Keratinocyte (primary cell): ENCODE measurements around the gene LRRC8D. TPM values are rescaled to one million over a fixed set of nuclear protein-coding genes. Genes with fewer than 3 reads are reported as not detected.
"Not testable (repeated sequence)": the region's sequence is repeated elsewhere in the genome, so short reads cannot be mapped to it uniquely, and the experiment has no call there.

ENCODE experiments used
- DNase-seq: peaks from one replicate; pipeline ENCODE4 v3.0.0-alpha.2; 2011; ENCODE audit warnings: low read depth, missing footprints, low spot score
- FAIRE-seq: peaks from 2 replicates; lab custom pipeline; 2011; peaks lifted over from hg19 to GRCh38; lab: Jason Lieb, UNC
- H2AFZ ChIP-seq: 2 replicates; pipeline ENCODE4 v1.6.0; 2012; ENCODE audit warnings: low read length, control low read depth, inconsistent platforms; ENCODE audit not compliant: control insufficient read depth
- H3K27ac ChIP-seq: 2 replicates; pipeline ENCODE4 v1.5.1; 2011; ENCODE audit warnings: low read length; ENCODE audit not compliant: control insufficient read depth, insufficient read depth
- H3K27me3 ChIP-seq: 3 replicates; pipeline ENCODE4 v1.6.0; 2011; ENCODE audit warnings: low read length; ENCODE audit not compliant: control insufficient read depth, insufficient read depth; ENCODE audit errors: extremely low read depth
- H3K36me3 ChIP-seq, 2 experiments: 2 replicates in 1 of 2; 3 replicates in 1 of 2; pipeline ENCODE4 v1.5.1; 2011; ENCODE audit warnings: low read length in 2 of 2, mild to moderate bottlenecking in 1 of 2; ENCODE audit not compliant: control insufficient read depth in 2 of 2, insufficient read depth in 2 of 2; ENCODE audit errors: extremely low read depth in 1 of 2
- H3K4me1 ChIP-seq: 3 replicates; pipeline ENCODE4 v1.5.1; 2011; ENCODE audit warnings: low read length; ENCODE audit not compliant: control insufficient read depth, insufficient read depth; ENCODE audit errors: extremely low read depth
- H3K4me2 ChIP-seq: 3 replicates; pipeline ENCODE4 v1.6.0; 2011; ENCODE audit warnings: low read depth, low read length; ENCODE audit not compliant: control insufficient read depth, insufficient read depth; ENCODE audit errors: extremely low read depth
- H3K4me3 ChIP-seq, 3 experiments: fragments of 200-600 bp in 1 of 3; sonication (generic) in 1 of 3; 2 replicates in 2 of 3; 3 replicates in 1 of 3; pipeline ENCODE4 v1.5.1; 2011 to 2016; ENCODE audit warnings: low read length in 3 of 3, mild to moderate bottlenecking in 3 of 3, control low read depth in 2 of 3, inconsistent platforms in 1 of 3, low read depth in 1 of 3, mixed read lengths in 1 of 3, mixed run types in 1 of 3, moderate library complexity in 1 of 3; ENCODE audit not compliant: control insufficient read depth in 2 of 3, insufficient read depth in 2 of 3; ENCODE audit errors: extremely low read depth in 1 of 3
- H3K79me2 ChIP-seq: 2 replicates; pipeline ENCODE4 v1.6.0; 2012; ENCODE audit warnings: low read length; ENCODE audit not compliant: control insufficient read depth, insufficient read depth
- H3K9ac ChIP-seq: 3 replicates; pipeline ENCODE4 v1.6.0; 2011; ENCODE audit warnings: low read length; ENCODE audit not compliant: control insufficient read depth, insufficient read depth; ENCODE audit errors: extremely low read depth
- H3K9me1 ChIP-seq: 3 replicates; pipeline ENCODE4 v1.6.0; 2011; ENCODE audit warnings: low read length; ENCODE audit not compliant: control insufficient read depth, insufficient read depth; ENCODE audit errors: extremely low read depth
- H3K9me3 ChIP-seq: 2 replicates; pipeline ENCODE4 v1.5.1; 2012; ENCODE audit warnings: low read depth, low read length; ENCODE audit not compliant: control insufficient read depth
- H4K20me1 ChIP-seq: 3 replicates; pipeline ENCODE4 v1.6.0; 2011; ENCODE audit warnings: low read length; ENCODE audit not compliant: control insufficient read depth, insufficient read depth; ENCODE audit errors: extremely low read depth
- EZH2 ChIP-seq: IDR thresholded peaks from one replicate; pipeline ENCODE4 v1.6.1; 2012; ENCODE audit warnings: inconsistent platforms, mild to moderate bottlenecking, low read length, moderate library complexity
- dilution Hi-C: fragments of 300-500 bp; cut with MboI; formaldehyde crosslinking; loops from one replicate; pipeline ENCODE4 v1.7.0; 2020; ENCODE audit warnings: low sequenced_read_pairs; ENCODE audit not compliant: extremely low pct_ligation_motif_present
- polyA plus RNA-seq, 5 experiments: library from polyadenylated mRNA; depleted of rRNA in 3 of 5; stranded (reverse) in 3 of 5; stranded (forward) in 1 of 5; unstranded in 1 of 5; fragments of >200 nt; gene quantifications; 1 replicate in 1 of 5; 2 replicates in 3 of 5; 3 replicates in 1 of 5; pipeline versions ENCODE4 v1.2.1 to v1.2.3, GENCODE V29; 2011 to 2012; ENCODE audit warnings: missing spikeins in 2 of 5, low read depth in 1 of 5, low replicate concordance in 1 of 5
- TF ChIP-seq, protein P1 (sequence below), 3 experiments: IDR thresholded peaks in 1 of 3; conservative IDR thresholded peaks in 1 of 3; optimal IDR thresholded peaks in 1 of 3; 2 replicates in 2 of 3; 3 replicates in 1 of 3; pipeline versions ENCODE3 to v1.5.1; 2011; ENCODE audit warnings: low read length in 3 of 3, mild to moderate bottlenecking in 3 of 3, moderate library complexity in 2 of 3, control low read depth in 1 of 3, inconsistent platforms in 1 of 3; ENCODE audit not compliant: insufficient read depth in 2 of 3; ENCODE audit errors: extremely low read depth in 1 of 3

Gene LRRC8D
- polyA plus RNA-seq, 1 donor (not counting 4 experiments of a cell fraction or from before 2014, with no cell fraction given): 54.7 TPM

DNA sequence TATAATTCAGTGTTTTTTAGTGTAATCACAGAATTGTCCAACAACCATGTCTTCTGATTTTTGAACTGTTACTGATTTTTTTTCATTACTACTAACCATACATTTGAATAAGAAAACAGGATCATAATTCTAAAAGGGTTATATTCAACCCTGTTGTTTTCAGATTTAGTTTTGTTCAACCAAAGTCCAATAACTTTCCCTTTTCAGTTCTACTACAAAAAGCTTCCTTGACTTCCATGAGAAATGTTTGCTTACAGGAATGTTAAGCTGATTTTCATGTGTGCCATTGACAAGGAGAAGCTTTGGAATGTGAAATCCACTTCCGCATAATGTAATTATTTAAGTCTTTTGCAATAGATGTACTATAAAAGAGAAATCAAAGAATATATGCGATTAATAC, 102.1 kb downstream of the LRRC8D start:
- peaks cover 26% of the 10 kb centered on the region for H3K4me1 ChIP-seq
- FAIRE-seq (no peak), DNase-seq (no peak)
- dilution Hi-C loops: no loop called here
- no peak overlapping the region for H2AFZ ChIP-seq
- H3K27me3 ChIP-seq: no peaks in the 10 kb centered on the region
- H3K9me1 ChIP-seq: peaks cover 2% of the 10 kb centered on the region
- no peaks in the 10 kb centered on the region for H4K20me1 ChIP-seq
- no peaks in the 10 kb centered on the region for H3K36me3 ChIP-seq
- no peak overlapping the region for H3K27ac ChIP-seq
- no peak overlapping the region for H3K4me2 ChIP-seq
- H3K4me3 ChIP-seq: no peak overlapping the region
- H3K79me2 ChIP-seq: peaks cover 3% of the 10 kb centered on the region
- TF ChIP-seq EZH2: no peak
- TF ChIP-seq, protein P1, sequence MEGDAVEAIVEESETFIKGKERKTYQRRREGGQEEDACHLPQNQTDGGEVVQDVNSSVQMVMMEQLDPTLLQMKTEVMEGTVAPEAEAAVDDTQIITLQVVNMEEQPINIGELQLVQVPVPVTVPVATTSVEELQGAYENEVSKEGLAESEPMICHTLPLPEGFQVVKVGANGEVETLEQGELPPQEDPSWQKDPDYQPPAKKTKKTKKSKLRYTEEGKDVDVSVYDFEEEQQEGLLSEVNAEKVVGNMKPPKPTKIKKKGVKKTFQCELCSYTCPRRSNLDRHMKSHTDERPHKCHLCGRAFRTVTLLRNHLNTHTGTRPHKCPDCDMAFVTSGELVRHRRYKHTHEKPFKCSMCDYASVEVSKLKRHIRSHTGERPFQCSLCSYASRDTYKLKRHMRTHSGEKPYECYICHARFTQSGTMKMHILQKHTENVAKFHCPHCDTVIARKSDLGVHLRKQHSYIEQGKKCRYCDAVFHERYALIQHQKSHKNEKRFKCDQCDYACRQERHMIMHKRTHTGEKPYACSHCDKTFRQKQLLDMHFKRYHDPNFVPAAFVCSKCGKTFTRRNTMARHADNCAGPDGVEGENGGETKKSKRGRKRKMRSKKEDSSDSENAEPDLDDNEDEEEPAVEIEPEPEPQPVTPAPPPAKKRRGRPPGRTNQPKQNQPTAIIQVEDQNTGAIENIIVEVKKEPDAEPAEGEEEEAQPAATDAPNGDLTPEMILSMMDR (optimal IDR thresholded peaks at IDR 0.05 in 1 of 3, IDR thresholded peaks at IDR 0.05 in 1 of 3, conservative IDR thresholded peaks at IDR 0.05 in 1 of 3; ENCODE audit: extremely low read depth in 1 of 3, insufficient read depth in 2 of 3, low read length in 3 of 3): no peak
- no peaks in the 10 kb centered on the region for H3K9me3 ChIP-seq
- H3K9ac ChIP-seq: no peak overlapping the region

DNA sequence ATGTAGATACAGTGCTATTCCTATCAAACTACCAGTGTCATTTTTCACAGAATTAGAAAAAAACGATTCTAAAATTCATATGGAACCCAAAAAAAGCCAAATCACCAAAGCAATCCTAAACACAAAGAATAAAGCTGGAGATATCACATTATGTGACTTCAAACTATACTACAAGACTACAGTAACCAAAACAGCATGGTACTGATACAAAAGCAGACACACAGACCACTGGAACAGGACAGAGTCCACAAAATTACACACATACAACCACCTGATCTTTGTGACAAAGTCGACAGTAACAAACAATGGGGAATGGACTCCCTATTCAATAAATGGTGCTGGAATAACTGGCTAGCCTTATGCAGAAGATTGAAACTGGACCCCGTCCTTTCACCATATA, 102.7 kb downstream of the LRRC8D start:
- Histone ChIP-seq H3K4me1 (peaks cover 20% of the 10 kb centered on the region), H3K27me3 (no peaks in the 10 kb centered on the region), H3K9me3 (no peaks in the 10 kb centered on the region), H3K9ac (no peak overlapping the region), H3K79me2 (peaks cover 3% of the 10 kb centered on the region), H3K4me3 (no peak overlapping the region), H2AFZ (no peak overlapping the region), H3K9me1 (no peaks in the 10 kb centered on the region), H4K20me1 (no peaks in the 10 kb centered on the region), H3K4me2 (no peak overlapping the region), H3K36me3 (no peaks in the 10 kb centered on the region), H3K27ac (no peak overlapping the region)
- dilution Hi-C loops: no loop called here
- DNase-seq (no peak), FAIRE-seq (no peak)
- TF ChIP-seq EZH2: no peak
- TF ChIP-seq, protein P1 (optimal IDR thresholded peaks at IDR 0.05 in 1 of 3, IDR thresholded peaks at IDR 0.05 in 1 of 3, conservative IDR thresholded peaks at IDR 0.05 in 1 of 3; ENCODE audit: extremely low read depth in 1 of 3, insufficient read depth in 2 of 3, low read length in 3 of 3): no peak

DNA sequence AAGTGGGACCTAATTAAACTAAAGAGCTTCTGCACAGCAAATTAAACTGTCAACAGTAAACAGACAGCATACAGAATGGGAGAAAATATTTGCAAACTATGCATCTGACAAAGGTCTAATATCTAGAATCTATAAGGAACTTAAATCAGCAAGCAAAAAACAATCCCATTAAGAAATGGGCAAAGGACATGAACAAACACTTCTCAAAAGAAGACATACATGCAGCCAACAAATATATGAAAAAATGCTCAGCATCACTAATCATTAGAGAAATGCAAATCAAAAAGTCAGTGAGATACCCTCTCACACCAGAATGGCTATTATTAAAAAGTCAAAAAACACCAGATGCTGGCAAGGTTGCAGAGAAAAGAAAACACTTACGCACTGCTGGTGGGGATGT, 103.2 kb downstream of the LRRC8D start:
- H3K9me1 ChIP-seq, DNase-seq, H3K79me2 ChIP-seq, H2AFZ ChIP-seq, H3K9ac ChIP-seq, H3K4me3 ChIP-seq, H3K27me3 ChIP-seq, H4K20me1 ChIP-seq, H3K9me3 ChIP-seq, H3K27ac ChIP-seq, H3K36me3 ChIP-seq, H3K4me2 ChIP-seq, dilution Hi-C loops, FAIRE-seq: not testable (repeated sequence)
- peaks cover 15% of the 10 kb centered on the region for H3K4me1 ChIP-seq
